ENCODE results near the gene GABARAPL2. TPM values are rescaled to one million over a fixed set of nuclear protein-coding genes. Genes with fewer than 3 reads are reported as not detected.

GABARAPL2 gene
- total and polyA plus RNA-seq, 2 experiments from 2014 or later, result 52.7 to 252 TPM

DNA sequence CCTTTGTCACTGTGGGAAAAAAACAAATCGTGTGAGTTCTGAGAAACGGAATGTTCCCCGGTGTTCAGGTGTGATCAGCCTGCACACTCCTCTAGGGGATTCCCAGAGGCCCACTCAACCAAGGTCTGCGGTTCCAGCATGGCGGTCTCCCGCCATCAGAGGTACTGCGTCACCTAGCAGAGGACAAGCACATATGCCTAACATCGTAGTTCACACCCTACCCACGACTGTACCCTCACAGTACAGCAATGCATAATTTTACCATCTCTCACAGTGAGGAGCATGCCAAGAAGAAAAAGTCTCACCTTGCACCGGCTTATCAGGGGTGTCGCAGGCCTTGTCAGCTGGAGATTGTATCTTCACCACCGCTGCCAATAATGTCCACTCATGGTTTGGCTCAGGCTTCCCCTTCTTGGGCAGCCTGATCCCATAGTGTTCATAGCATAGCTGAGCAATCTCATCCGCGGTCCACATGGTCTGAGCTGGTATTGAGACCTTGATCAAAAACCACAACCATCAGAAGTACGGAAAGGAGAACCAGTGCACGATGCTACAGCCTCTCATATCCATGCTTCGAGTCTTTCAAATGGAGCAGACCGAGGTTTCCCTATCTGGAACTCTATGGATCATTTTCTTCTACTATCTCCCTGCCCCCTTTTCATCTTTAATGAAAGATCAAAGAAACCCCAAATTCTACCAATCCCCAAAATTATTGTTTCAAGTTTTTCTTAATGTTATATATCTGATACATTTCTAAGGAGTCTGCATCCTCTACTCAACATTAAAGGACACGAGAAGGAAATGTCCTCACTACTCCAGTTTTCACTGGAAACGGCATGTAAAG lies 54.4 kb downstream of the GABARAPL2 start:
- H3K9me3 ChIP-seq (ENCODE audit: low read depth), result no peaks in the 10 kb centered on the region
- 94% methylated on average over 20 of the region's 20 CpGs for WGBS, 2 experiments (ENCODE audit: low coverage in 1 of 2, low lambda C conversion rate in 2 of 2, missing lambda C conversion rate in 2 of 2)
- H3K4me1 ChIP-seq (ENCODE audit: insufficient read depth), result peaks cover 18% of the 10 kb centered on the region
- no peaks in the 10 kb centered on the region for H4K20me1 ChIP-seq (ENCODE audit: insufficient read depth)
- TF ChIP-seq EZH2phosphoT487 (IDR thresholded peaks at IDR 0.05; ENCODE audit: insufficient read depth, low read depth) (no peak), EZH2 (IDR thresholded peaks at IDR 0.05; ENCODE audit: insufficient read depth, poor library complexity, severe bottlenecking) (no peak)
- H3K27ac ChIP-seq, result no peak overlapping the region
- peaks cover 20% of the 10 kb centered on the region; the same call in 1 of the 2 replicates for H3K36me3 ChIP-seq (ENCODE audit: low read depth)
- no peak for DNase-seq
- H3K4me2 ChIP-seq (ENCODE audit: unreplicated experiment), result peak overlapping the region; percentile 81
- peak overlapping the region; percentile 82 for H3K9ac ChIP-seq
- peaks cover 25% of the 10 kb centered on the region for H3F3A ChIP-seq (ENCODE audit: insufficient read depth)
- peaks cover 22% of the 10 kb centered on the region for H3K79me2 ChIP-seq (ENCODE audit: insufficient read depth)
- H3K4me3 ChIP-seq, result peak overlapping the region; percentile 90; the same call in 1 of the 2 replicates
- in situ Hi-C loops (cut with MboI), result loop anchor here (25.0 kb wide), 1 partner anchor 408 kb away; the partner anchor contains the start of genes CTRB1 and CTRB2
- H3K27me3 ChIP-seq (replicated peaks; ENCODE audit: insufficient read depth), result no peaks in the 10 kb centered on the region
- no peak overlapping the region for H2AFZ ChIP-seq
- no peaks in the 10 kb centered on the region for H3K9me2 ChIP-seq (ENCODE audit: insufficient read depth)

GRCh38 chr16:75621170-75621477 lies 54.9 kb downstream of the GABARAPL2 start:
- H3K36me3 ChIP-seq (ENCODE audit: low read depth), result peaks cover 18% of the 10 kb centered on the region; the same call in 1 of the 2 replicates
- H3K9ac ChIP-seq, result peak overlapping the region; percentile 82
- peaks cover 22% of the 10 kb centered on the region for H3K79me2 ChIP-seq (ENCODE audit: insufficient read depth)
- no peak overlapping the region for H2AFZ ChIP-seq
- peaks cover 31% of the 10 kb centered on the region for H3F3A ChIP-seq (ENCODE audit: insufficient read depth)
- peak overlapping the region; percentile 81 for H3K4me2 ChIP-seq (ENCODE audit: unreplicated experiment)
- H3K27me3 ChIP-seq (replicated peaks; ENCODE audit: insufficient read depth), result no peaks in the 10 kb centered on the region
- no peak for TF ChIP-seq EZH2phosphoT487 (IDR thresholded peaks at IDR 0.05; ENCODE audit: insufficient read depth, low read depth)
- no peak for TF ChIP-seq EZH2 (IDR thresholded peaks at IDR 0.05; ENCODE audit: insufficient read depth, poor library complexity, severe bottlenecking)
- H4K20me1 ChIP-seq (ENCODE audit: insufficient read depth), result no peaks in the 10 kb centered on the region
- 13 to 17% methylated on average over 2 of the region's 2 CpGs for WGBS, 2 experiments (ENCODE audit: low coverage in 1 of 2, low lambda C conversion rate in 2 of 2, missing lambda C conversion rate in 2 of 2)
- in situ Hi-C loops (cut with MboI), result loop anchor here (25.0 kb wide), 1 partner anchor 409 kb away; the partner anchor contains the start of genes CTRB1 and CTRB2
- peak; percentile 72 for DNase-seq
- H3K9me2 ChIP-seq (ENCODE audit: insufficient read depth), result no peaks in the 10 kb centered on the region
- peaks cover 18% of the 10 kb centered on the region for H3K4me1 ChIP-seq (ENCODE audit: insufficient read depth)
- peak overlapping the region; percentile 90 for H3K4me3 ChIP-seq
- H3K9me3 ChIP-seq (ENCODE audit: low read depth), result no peaks in the 10 kb centered on the region
- H3K27ac ChIP-seq, result no peak overlapping the region

GRCh38 chr16:75622761-75623605 lies 56.8 kb downstream of the GABARAPL2 start, which contains the start of gene ADAT1:
TSS of gene ADAT1 (minus strand) at chr16:75623281. CDS start at chr16:75620799, 2,482 bp downstream.
- no peak for TF ChIP-seq EZH2phosphoT487 (IDR thresholded peaks at IDR 0.05; ENCODE audit: insufficient read depth, low read depth)
- no peak for TF ChIP-seq EZH2 (IDR thresholded peaks at IDR 0.05; ENCODE audit: insufficient read depth, poor library complexity, severe bottlenecking)
- Histone ChIP-seq H3K36me3 (ENCODE audit: low read depth) (peaks cover 12% of the 10 kb centered on the region), H4K20me1 (ENCODE audit: insufficient read depth) (no peaks in the 10 kb centered on the region), H3K79me2 (ENCODE audit: insufficient read depth) (peaks cover 22% of the 10 kb centered on the region), H3K9me2 (ENCODE audit: insufficient read depth) (no peaks in the 10 kb centered on the region), H3K9ac (peak within 1 kb of the TSS; percentile 82), H3K4me3 (peak within 1 kb of the TSS; percentile 90), H3K27me3 (replicated peaks; ENCODE audit: insufficient read depth) (no peaks in the 10 kb centered on the region), H3K4me2 (ENCODE audit: unreplicated experiment) (peak within 1 kb of the TSS; percentile 81), H3K9me3 (ENCODE audit: low read depth) (no peaks in the 10 kb centered on the region), H3K27ac (peak within 1 kb of the TSS; percentile 70), H3K4me1 (ENCODE audit: insufficient read depth) (peaks cover 18% of the 10 kb centered on the region), H3F3A (ENCODE audit: insufficient read depth) (peaks cover 49% of the 10 kb centered on the region), H2AFZ (peak within 1 kb of the TSS; percentile 79)
- in situ Hi-C loops (cut with MboI), result loop anchor here (25.0 kb wide), 1 partner anchor 411 kb away; the partner anchor contains the start of genes CTRB1 and CTRB2
- WGBS, 2 experiments (ENCODE audit: low coverage in 1 of 2, low lambda C conversion rate in 2 of 2, missing lambda C conversion rate in 2 of 2), result 1% methylated on average over 62 of the region's 62 CpGs
- peak; percentile 100 for DNase-seq

- Histone ChIP-seq H3K9me3 (ENCODE audit: low read depth) (no peaks in the 10 kb centered on the region), H3K9ac (no peak overlapping the region), H3K27me3 (replicated peaks; ENCODE audit: insufficient read depth) (no peaks in the 10 kb centered on the region), H3F3A (ENCODE audit: insufficient read depth) (peaks cover 56% of the 10 kb centered on the region), H3K36me3 (ENCODE audit: low read depth) (peaks cover 27% of the 10 kb centered on the region), H3K4me2 (ENCODE audit: unreplicated experiment) (no peak overlapping the region), H3K4me1 (ENCODE audit: insufficient read depth) (peaks cover 18% of the 10 kb centered on the region), H3K27ac (peak overlapping the region; percentile 12; the same call in 1 of the 2 replicates), H3K9me2 (ENCODE audit: insufficient read depth) (no peaks in the 10 kb centered on the region), H3K4me3 (no peak overlapping the region), H2AFZ (no peak overlapping the region), H4K20me1 (ENCODE audit: insufficient read depth) (no peaks in the 10 kb centered on the region), H3K79me2 (ENCODE audit: insufficient read depth) (peaks cover 22% of the 10 kb centered on the region)
- in situ Hi-C loops (cut with MboI), result loop anchor here (25.0 kb wide), 1 partner anchor 413 kb away; the partner anchor contains the start of genes CTRB1 and CTRB2
- TF ChIP-seq EZH2 (IDR thresholded peaks at IDR 0.05; ENCODE audit: insufficient read depth, poor library complexity, severe bottlenecking) (no peak), EZH2phosphoT487 (IDR thresholded peaks at IDR 0.05; ENCODE audit: insufficient read depth, low read depth) (no peak)
- 68 to 72% methylated on average over 4 of the region's 4 CpGs for WGBS, 2 experiments (ENCODE audit: low coverage in 1 of 2, low lambda C conversion rate in 2 of 2, missing lambda C conversion rate in 2 of 2)
- DNase-seq, result peak; percentile 35
These were observed 58.7 kb downstream of the GABARAPL2 start for GRCh38 chr16:75624921-75625334.
